Thyroid gland (tissue), 4 donors: ENCODE data around the gene ZSCAN5C. TPM values are rescaled to one million over a fixed set of nuclear protein-coding genes. Genes with fewer than 3 reads are reported as not detected.
A peak's percentile ranks its signal among the peaks of the same experiment; 100 is the strongest.

Experiments used
- DNase-seq, 2 donors: peaks; one replicate each; pipeline ENCODE4 v3.0.0-alpha.2; 2019
- H3K27ac ChIP-seq, 3 donors: fragments of 200-600 bp; sonication (generic); 1 replicate in 2 of 3; 2 replicates in 1 of 3; pipeline ENCODE4 v1.5.1; 2016 to 2019; ENCODE audit warnings: mild to moderate bottlenecking in 1 of 3, moderate library complexity in 1 of 3
- H3K27me3 ChIP-seq: fragments of 200-600 bp; sonication (generic); one replicate; pipeline ENCODE4 v1.5.1; 2019
- H3K36me3 ChIP-seq, 2 donors: fragments of 200-600 bp; sonication (generic); one replicate each; pipeline ENCODE4 v1.5.1; 2016 to 2019
- H3K4me1 ChIP-seq, 2 donors: fragments of 200-600 bp; sonication (generic); one replicate each; pipeline ENCODE4 v1.5.1; 2017 to 2019
- H3K4me3 ChIP-seq, 3 donors: fragments of 200-600 bp; sonication (generic); replicated peaks in 1 of 3; 1 replicate in 2 of 3; 2 replicates in 1 of 3; pipeline ENCODE4 v1.5.1; 2016; ENCODE audit warnings: mild to moderate bottlenecking in 1 of 3
- H3K9me3 ChIP-seq: fragments of 200-600 bp; sonication (generic); one replicate; pipeline ENCODE4 v1.5.1; 2017
- CTCF ChIP-seq, 6 experiments: fragments of 200-600 bp in 3 of 6; fragments of 450-650 bp in 3 of 6; sonication (generic) in 3 of 6; IDR thresholded peaks; one replicate each; pipeline ENCODE4 v1.5.1; 2016 to 2019; ENCODE audit warnings: antibody characterized with exemption in 6 of 6, mild to moderate bottlenecking in 2 of 6, inconsistent platforms in 1 of 6, moderate library complexity in 1 of 6
- POLR2A ChIP-seq, 2 donors: fragments of 450-650 bp; IDR thresholded peaks; one replicate each; pipeline ENCODE4 v1.6.1; 2017; ENCODE audit warnings: antibody characterized with exemption in 2 of 2, mild to moderate bottlenecking in 2 of 2, moderate library complexity in 1 of 2
- WGBS, 2 donors: methylation state at CpG; one replicate each; pipeline ENCODE4 v1.1.5; 2017; 5-methylcytosine and 5-hydroxymethylcytosine counted together
- intact Hi-C: fragments of 100-400 bp; cut with DNase I; formaldehyde crosslinking; loops from one replicate; pipeline ENCODE4 v1.15.1; 2023
- total RNA-seq, 4 donors: library from RNA; depleted of rRNA; stranded (reverse); fragments of >200 nt; gene quantifications; one replicate each; pipeline ENCODE4 v1.2.3, GENCODE V29; 2016

Gene ZSCAN5C
- total RNA-seq: not detected

- H3K9me3 ChIP-seq: no peaks in the 10 kb centered on the region
- TF ChIP-seq POLR2A (IDR thresholded peaks at IDR 0.05): no peak
- TF ChIP-seq CTCF (IDR thresholded peaks at IDR 0.05): no peak
- no peak within 1 kb of the TSS for H3K4me3 ChIP-seq
- intact Hi-C loops: no loop called here
- no peaks in the 10 kb centered on the region for H3K27me3 ChIP-seq
- no peaks in the 10 kb centered on the region for H3K36me3 ChIP-seq
- no peaks in the 10 kb centered on the region for H3K4me1 ChIP-seq
- no peak for DNase-seq
- 59 to 63% methylated on average over 3 of the region's 3 CpGs for WGBS, 2 donors
- no peak within 1 kb of the TSS for H3K27ac ChIP-seq
Measured at GRCh38 chr19:56201973-56202372, at the start of gene ZSCAN5C. ZSCAN5C (plus strand) TSS chr19:56202273; CDS start chr19:56205914, 3,641 bp downstream.

- Histone ChIP-seq H3K9me3 (no peaks in the 10 kb centered on the region), H3K36me3 (peaks cover 11 to 13% of the 10 kb centered on the region in 2 donors), H3K27ac (no peak overlapping the region), H3K27me3 (no peaks in the 10 kb centered on the region), H3K4me1 (no peaks in the 10 kb centered on the region), H3K4me3 (no peak overlapping the region)
- DNase-seq: no peak
- 79 to 94% methylated on average over 2 of the region's 2 CpGs for WGBS, 2 donors
- intact Hi-C loops: no loop called here
- TF ChIP-seq POLR2A (IDR thresholded peaks at IDR 0.05) (no peak), CTCF (IDR thresholded peaks at IDR 0.05) (no peak)
Measured at GRCh38 chr19:56152644-56153043, 49.4 kb upstream of the ZSCAN5C start.

GRCh38 chr19:56153507-56153906 lies 48.6 kb upstream of the ZSCAN5C start:
- 53 to 71% methylated on average over 6 of the region's 6 CpGs for WGBS, 2 donors

GRCh38 chr19:56155124-56155687 lies 46.9 kb upstream of the ZSCAN5C start:
- no peaks in the 10 kb centered on the region for H3K4me1 ChIP-seq
- no peak overlapping the region for H3K4me3 ChIP-seq
- H3K36me3 ChIP-seq: peaks cover 10 to 24% of the 10 kb centered on the region in 2 donors
- DNase-seq: no peak
- TF ChIP-seq POLR2A (IDR thresholded peaks at IDR 0.05) (no peak), CTCF (IDR thresholded peaks at IDR 0.05) (peak in 1 of 6 experiments; percentile 13)
- H3K27ac ChIP-seq: no peak overlapping the region
- intact Hi-C loops: no loop called here
- 64% methylated on average over 14 of the region's 17 CpGs for WGBS, 2 donors
- H3K27me3 ChIP-seq: no peaks in the 10 kb centered on the region
- no peaks in the 10 kb centered on the region for H3K9me3 ChIP-seq

More at GRCh38 chr19:56153507-56153906, 48.6 kb upstream of the ZSCAN5C start:
- DNase-seq: no peak
- intact Hi-C loops: no loop called here
- H3K9me3 ChIP-seq: no peaks in the 10 kb centered on the region
- no peak overlapping the region for H3K27ac ChIP-seq
- no peaks in the 10 kb centered on the region for H3K4me1 ChIP-seq
- no peaks in the 10 kb centered on the region for H3K27me3 ChIP-seq
- peaks cover 5 to 11% of the 10 kb centered on the region in 2 donors for H3K36me3 ChIP-seq
- H3K4me3 ChIP-seq: no peak overlapping the region
- no peak for TF ChIP-seq CTCF (IDR thresholded peaks at IDR 0.05)
- no peak for TF ChIP-seq POLR2A (IDR thresholded peaks at IDR 0.05)

- no peak for DNase-seq
- no peak for TF ChIP-seq CTCF (IDR thresholded peaks at IDR 0.05)
- TF ChIP-seq POLR2A (IDR thresholded peaks at IDR 0.05): no peak
- intact Hi-C loops: no loop called here
- Histone ChIP-seq H3K36me3 (peaks cover 20 to 29% of the 10 kb centered on the region in 2 donors), H3K4me1 (no peaks in the 10 kb centered on the region), H3K4me3 (no peak overlapping the region), H3K27ac (no peak overlapping the region), H3K27me3 (no peaks in the 10 kb centered on the region), H3K9me3 (no peaks in the 10 kb centered on the region)
- 84 to 87% methylated on average over 5 to 6 of the region's 11 CpGs for WGBS, 2 donors
Measured at GRCh38 chr19:56156768-56157167, 45.3 kb upstream of the ZSCAN5C start.
